SU-DHL-6 (cell line): ENCODE measurements around the gene CELF6.

ENCODE experiments used
- H2AFZ ChIP-seq: fragments of 200-600 bp; sonication (generic); 2 replicates; pipeline ENCODE4 v1.6.1; 2014; ENCODE audit warnings: low read depth, mild to moderate bottlenecking, moderate library complexity, mixed read lengths, antibody characterized with exemption, low read length; ENCODE audit not compliant: severe bottlenecking
- H3F3A ChIP-seq: fragments of 200-600 bp; shearing (Covaris generic); 2 replicates; pipeline ENCODE4 v1.6.0; 2016; ENCODE audit warnings: antibody characterized with exemption, mild to moderate bottlenecking; ENCODE audit not compliant: insufficient read depth
- H3K27ac ChIP-seq: fragments of 200-600 bp; sonication (generic); 2 replicates; pipeline ENCODE4 v1.5.1; 2016; ENCODE audit warnings: low read depth, mild to moderate bottlenecking, low read length, moderate library complexity, mixed read lengths
- H3K27me3 ChIP-seq: fragments of 200-600 bp; sonication (generic), shearing (Covaris generic); 2 replicates; pipeline ENCODE4 v1.6.0; 2014; ENCODE audit warnings: mild to moderate bottlenecking, low read length
- H3K36me3 ChIP-seq: fragments of 200-600 bp; sonication (generic); 2 replicates; pipeline ENCODE4 v1.6.1; 2014; ENCODE audit warnings: mild to moderate bottlenecking, low read length, mixed read lengths
- H3K4me2 ChIP-seq: fragments of 300-600, 200-600 bp; shearing (Covaris generic), sonication (generic); 2 replicates; pipeline ENCODE4 v1.6.0; 2014; ENCODE audit warnings: low read length, low read depth, mild to moderate bottlenecking; ENCODE audit not compliant: poor library complexity, severe bottlenecking
- H3K4me3 ChIP-seq: fragments of 200-600 bp; sonication (generic); 2 replicates; pipeline ENCODE4 v1.5.1; 2014; ENCODE audit warnings: antibody characterized with exemption, low read length, mild to moderate bottlenecking, mixed read lengths; ENCODE audit not compliant: insufficient read depth, poor library complexity, severe bottlenecking
- H3K79me2 ChIP-seq: fragments of 200-600 bp; sonication (generic); 2 replicates; pipeline ENCODE4 v1.6.1; 2014; ENCODE audit warnings: mild to moderate bottlenecking, low read length, moderate library complexity; ENCODE audit not compliant: insufficient read depth
- H3K9ac ChIP-seq: fragments of 200-600 bp; sonication (generic); 2 replicates; pipeline ENCODE4 v1.7.0; 2014; ENCODE audit warnings: mild to moderate bottlenecking, low read length
- H3K9me2 ChIP-seq: fragments of 200-600 bp; sonication (generic); replicated peaks from 2 replicates; pipeline ENCODE4 v1.6.1; 2014; ENCODE audit warnings: low read length; ENCODE audit not compliant: insufficient read depth
- H3K9me3 ChIP-seq: fragments of 200-600 bp; sonication (generic); 2 replicates; pipeline ENCODE4 v1.6.1; 2014; ENCODE audit warnings: low read length, mixed read lengths; ENCODE audit not compliant: insufficient read depth
- H4K20me1 ChIP-seq: fragments of 200-600 bp; sonication (generic); 2 replicates; pipeline ENCODE4 v1.6.1; 2014; ENCODE audit warnings: low read depth, mild to moderate bottlenecking, antibody characterized with exemption, low read length, moderate library complexity, mixed read lengths
- EZH2phosphoT487 ChIP-seq: fragments of 200-600 bp; sonication (generic), shearing (Covaris generic); conservative IDR thresholded peaks from 2 replicates; pipeline ENCODE4 v1.6.1; 2018; ENCODE audit warnings: mild to moderate bottlenecking, antibody characterized with exemption, low read length, moderate library complexity, mixed read lengths
- TF ChIP-seq, protein P1 (sequence below): fragments of 200-600 bp; sonication (generic); IDR thresholded peaks from one replicate; pipeline ENCODE4 v1.5.1; 2017; ENCODE audit warnings: antibody characterized with exemption, mild to moderate bottlenecking, low read length, moderate library complexity; ENCODE audit not compliant: insufficient read depth, poor library complexity, severe bottlenecking

Gene CELF6

DNA sequence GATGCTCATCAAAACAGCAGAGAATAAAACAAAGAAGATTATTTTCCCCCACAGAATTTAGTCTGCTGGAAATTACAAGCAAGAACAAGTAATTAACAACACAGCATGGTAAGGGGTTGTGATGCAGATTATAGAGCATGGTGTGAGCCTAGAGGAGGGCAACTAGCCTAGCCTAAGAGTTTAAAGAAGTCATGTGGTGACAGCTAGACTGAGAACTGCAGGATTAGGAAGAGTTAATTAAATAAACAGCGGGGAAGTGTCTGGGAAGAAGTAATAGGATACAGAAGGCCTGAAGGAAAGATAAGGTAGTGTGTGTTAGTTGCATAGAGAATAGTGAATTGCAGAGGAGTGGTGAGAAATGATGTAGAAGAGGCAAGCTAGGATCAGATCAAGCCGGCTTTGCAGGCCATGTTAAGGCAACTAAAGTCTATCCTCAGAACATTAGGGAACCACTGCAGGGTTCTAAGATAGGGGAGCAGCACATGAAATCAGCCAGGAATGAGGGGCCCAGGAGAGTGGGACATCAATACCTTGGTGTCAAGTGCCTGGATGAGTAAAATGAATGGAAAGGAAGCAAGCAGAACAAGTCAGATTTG is 77.1 kb downstream of the CELF6 start:
- H2AFZ ChIP-seq: no peak overlapping the region
- no peaks in the 10 kb centered on the region for H3K9me2 ChIP-seq
- no peak overlapping the region for H3K27ac ChIP-seq
- no peaks in the 10 kb centered on the region for H3K9me3 ChIP-seq
- no peaks in the 10 kb centered on the region for H4K20me1 ChIP-seq
- TF ChIP-seq, protein P1, sequence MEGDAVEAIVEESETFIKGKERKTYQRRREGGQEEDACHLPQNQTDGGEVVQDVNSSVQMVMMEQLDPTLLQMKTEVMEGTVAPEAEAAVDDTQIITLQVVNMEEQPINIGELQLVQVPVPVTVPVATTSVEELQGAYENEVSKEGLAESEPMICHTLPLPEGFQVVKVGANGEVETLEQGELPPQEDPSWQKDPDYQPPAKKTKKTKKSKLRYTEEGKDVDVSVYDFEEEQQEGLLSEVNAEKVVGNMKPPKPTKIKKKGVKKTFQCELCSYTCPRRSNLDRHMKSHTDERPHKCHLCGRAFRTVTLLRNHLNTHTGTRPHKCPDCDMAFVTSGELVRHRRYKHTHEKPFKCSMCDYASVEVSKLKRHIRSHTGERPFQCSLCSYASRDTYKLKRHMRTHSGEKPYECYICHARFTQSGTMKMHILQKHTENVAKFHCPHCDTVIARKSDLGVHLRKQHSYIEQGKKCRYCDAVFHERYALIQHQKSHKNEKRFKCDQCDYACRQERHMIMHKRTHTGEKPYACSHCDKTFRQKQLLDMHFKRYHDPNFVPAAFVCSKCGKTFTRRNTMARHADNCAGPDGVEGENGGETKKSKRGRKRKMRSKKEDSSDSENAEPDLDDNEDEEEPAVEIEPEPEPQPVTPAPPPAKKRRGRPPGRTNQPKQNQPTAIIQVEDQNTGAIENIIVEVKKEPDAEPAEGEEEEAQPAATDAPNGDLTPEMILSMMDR: no peak
- no peak for TF ChIP-seq EZH2phosphoT487
- no peaks in the 10 kb centered on the region for H3K36me3 ChIP-seq
- no peak overlapping the region for H3K4me2 ChIP-seq
- no peaks in the 10 kb centered on the region for H3F3A ChIP-seq
- no peak overlapping the region for H3K9ac ChIP-seq
- H3K27me3 ChIP-seq: no peaks in the 10 kb centered on the region
- no peaks in the 10 kb centered on the region for H3K79me2 ChIP-seq
- H3K4me3 ChIP-seq: no peak overlapping the region

- Histone ChIP-seq H3K9me2 (no peaks in the 10 kb centered on the region), H3K9ac (no peak overlapping the region), H3K79me2 (no peaks in the 10 kb centered on the region), H3K9me3 (no peaks in the 10 kb centered on the region), H3F3A (no peaks in the 10 kb centered on the region), H3K36me3 (no peaks in the 10 kb centered on the region), H3K27ac (no peak overlapping the region), H2AFZ (no peak overlapping the region), H3K27me3 (no peaks in the 10 kb centered on the region), H4K20me1 (no peaks in the 10 kb centered on the region), H3K4me2 (no peak overlapping the region), H3K4me3 (no peak overlapping the region)
- TF ChIP-seq, protein P1: no peak
- no peak for TF ChIP-seq EZH2phosphoT487
Measured at GRCh38 chr15:72239652-72240051, 80.3 kb downstream of the CELF6 start.

- Histone ChIP-seq H3K9me3 (no peaks in the 10 kb centered on the region), H3K9me2 (no peaks in the 10 kb centered on the region), H3K79me2 (no peaks in the 10 kb centered on the region), H2AFZ (no peak overlapping the region), H3F3A (0 out of 2 replicates have a peak, but pooled peaks cover 4% of the 10 kb centered on the region), H3K4me3 (no peak overlapping the region), H4K20me1 (no peaks in the 10 kb centered on the region), H3K9ac (no peak overlapping the region), H3K36me3 (no peaks in the 10 kb centered on the region), H3K27ac (no peak overlapping the region), H3K27me3 (no peaks in the 10 kb centered on the region), H3K4me2 (no peak overlapping the region)
- TF ChIP-seq EZH2phosphoT487: no peak
- TF ChIP-seq, protein P1: no peak
Measured at GRCh38 chr15:72238586-72238985, 81.4 kb downstream of the CELF6 start.
